Vagina (tissue), 2 donors: ENCODE results near the gene POLD1. TPM values are rescaled to one million over a fixed set of nuclear protein-coding genes. Genes with fewer than 3 reads are reported as not detected.

Experiments used
- DNase-seq, 2 donors: peaks; one replicate each; pipeline ENCODE4 v3.0.0-alpha.2; 2017; ENCODE audit errors: extremely low spot score in 2 of 2
- H3K27ac ChIP-seq: fragments of 200-600 bp; sonication (generic); one replicate; pipeline ENCODE4 v1.5.1; 2019
- H3K27me3 ChIP-seq: fragments of 200-600 bp; sonication (generic); one replicate; pipeline ENCODE4 v1.5.1; 2019
- H3K36me3 ChIP-seq, 2 donors: fragments of 200-600 bp; sonication (generic); one replicate each; pipeline ENCODE4 v1.5.1; 2017 to 2019
- H3K4me1 ChIP-seq: fragments of 200-600 bp; sonication (generic); one replicate; pipeline ENCODE4 v1.5.1; 2019
- H3K4me3 ChIP-seq, 2 donors: fragments of 200-600 bp; sonication (generic); 1 replicate in 1 of 2; 2 replicates in 1 of 2; pipeline ENCODE4 v1.5.1; 2016 to 2019
- H3K9me3 ChIP-seq: fragments of 200-600 bp; sonication (generic); one replicate; pipeline ENCODE4 v1.5.1; 2019
- CTCF ChIP-seq, 3 experiments: fragments of 450-650 bp in 2 of 3; fragments of 200-600 bp in 1 of 3; sonication (generic) in 1 of 3; IDR thresholded peaks; one replicate each; pipeline ENCODE4 v1.5.1; 2017 to 2019; ENCODE audit warnings: antibody characterized with exemption in 3 of 3, mild to moderate bottlenecking in 2 of 3, moderate library complexity in 2 of 3
- POLR2A ChIP-seq, 2 donors: fragments of 450-650 bp; IDR thresholded peaks; one replicate each; pipeline ENCODE4 v1.6.1; 2017; ENCODE audit warnings: antibody characterized with exemption in 2 of 2, mild to moderate bottlenecking in 2 of 2, moderate library complexity in 2 of 2
- POLR2AphosphoS5 ChIP-seq, 2 donors: sonication (generic); formaldehyde crosslinking; IDR thresholded peaks; one replicate each; pipeline ENCODE4 v1.9.0; 2017; ENCODE audit warnings: antibody characterized with exemption in 2 of 2, mild to moderate bottlenecking in 2 of 2, low read depth in 1 of 2; ENCODE audit not compliant: insufficient read depth in 1 of 2
- intact Hi-C: fragments of 100-400 bp; cut with DNase I; formaldehyde crosslinking; loops from one replicate; pipeline ENCODE4 v1.15.1; 2023
- total RNA-seq: library from RNA; depleted of rRNA; stranded (reverse); fragments of >200 nt; gene quantifications from one replicate; pipeline ENCODE4 v1.2.3, GENCODE V29; 2016

Gene POLD1
- total RNA-seq, 1 donor from 2014 or later, result 16.7 TPM

GRCh38 chr19:50378863-50379236, 5.3 kb upstream of the POLD1 start:
- Histone ChIP-seq H3K27me3 (no peaks in the 10 kb centered on the region), H3K27ac (no peak overlapping the region), H3K4me1 (peaks cover 28% of the 10 kb centered on the region), H3K4me3 (no peak overlapping the region), H3K9me3 (no peaks in the 10 kb centered on the region), H3K36me3 (peaks cover 0 to 49% of the 10 kb centered on the region in 2 donors)
- intact Hi-C loops, result no loop called here
- DNase-seq, result no peak
- TF ChIP-seq CTCF (IDR thresholded peaks at IDR 0.05), result no peak
- no peak for TF ChIP-seq POLR2A (IDR thresholded peaks at IDR 0.05)
- no peak for TF ChIP-seq POLR2AphosphoS5 (IDR thresholded peaks at IDR 0.05; ENCODE audit: insufficient read depth in 1 of 2, low read depth in 1 of 2)

DNA sequence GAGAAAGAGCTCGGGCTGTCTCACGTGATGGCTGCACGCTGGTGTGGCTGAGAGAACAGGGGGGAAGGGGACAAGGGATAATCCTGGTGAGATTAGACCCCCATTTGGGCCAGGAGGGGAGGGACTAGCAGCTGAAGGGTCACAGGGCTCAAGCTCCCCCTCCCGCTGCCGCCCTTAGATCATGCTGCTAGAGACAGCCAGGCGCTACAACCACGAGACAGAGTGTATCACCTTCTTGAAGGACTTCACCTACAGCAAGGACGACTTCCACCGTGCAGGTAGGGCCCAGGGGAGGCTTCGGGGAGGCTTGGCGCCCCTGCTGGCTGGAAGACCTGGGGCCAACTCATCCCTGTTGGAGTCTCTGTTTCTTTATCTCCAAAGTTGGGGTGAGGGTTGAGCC, 4.5 kb upstream of the POLD1 start:
- Histone ChIP-seq H3K36me3 (peaks cover 0 to 49% of the 10 kb centered on the region in 2 donors), H3K4me3 (no peak overlapping the region), H3K27me3 (no peaks in the 10 kb centered on the region), H3K9me3 (no peaks in the 10 kb centered on the region), H3K27ac (no peak overlapping the region), H3K4me1 (peaks cover 29% of the 10 kb centered on the region)
- TF ChIP-seq CTCF (IDR thresholded peaks at IDR 0.05), result no peak
- TF ChIP-seq POLR2A (IDR thresholded peaks at IDR 0.05), result no peak
- TF ChIP-seq POLR2AphosphoS5 (IDR thresholded peaks at IDR 0.05; ENCODE audit: insufficient read depth in 1 of 2, low read depth in 1 of 2), result no peak
- intact Hi-C loops, result no loop called here
- no peak for DNase-seq

DNA sequence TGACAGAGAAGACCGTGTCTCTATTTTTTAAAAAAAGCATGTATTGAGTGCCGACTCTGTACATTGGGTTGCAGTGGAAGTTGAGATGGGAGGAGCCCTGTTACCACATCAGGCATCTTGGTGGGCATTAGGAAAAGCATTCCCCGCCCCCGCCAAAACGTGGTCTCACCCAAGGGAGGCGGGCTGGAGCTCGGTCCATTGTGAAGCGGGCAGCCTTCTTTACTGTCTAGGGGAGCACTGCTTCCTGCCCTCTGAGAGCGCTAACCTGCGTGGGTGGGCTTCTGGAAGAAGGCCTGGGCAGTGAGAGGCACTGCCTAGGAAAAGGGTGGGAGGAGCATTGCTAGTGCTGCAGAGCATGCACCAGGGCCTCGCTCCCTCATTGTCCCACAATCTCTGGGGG, 4.0 kb upstream of the POLD1 start:
- intact Hi-C loops, result no loop called here
- peaks cover 0 to 49% of the 10 kb centered on the region in 2 donors for H3K36me3 ChIP-seq
- H3K27me3 ChIP-seq, result no peaks in the 10 kb centered on the region
- H3K27ac ChIP-seq, result no peak overlapping the region
- no peak for TF ChIP-seq POLR2A (IDR thresholded peaks at IDR 0.05)
- no peak for TF ChIP-seq POLR2AphosphoS5 (IDR thresholded peaks at IDR 0.05; ENCODE audit: insufficient read depth in 1 of 2, low read depth in 1 of 2)
- no peak for TF ChIP-seq CTCF (IDR thresholded peaks at IDR 0.05)
- no peaks in the 10 kb centered on the region for H3K9me3 ChIP-seq
- H3K4me1 ChIP-seq, result peaks cover 34% of the 10 kb centered on the region
- no peak for DNase-seq
- H3K4me3 ChIP-seq, result no peak overlapping the region

DNA sequence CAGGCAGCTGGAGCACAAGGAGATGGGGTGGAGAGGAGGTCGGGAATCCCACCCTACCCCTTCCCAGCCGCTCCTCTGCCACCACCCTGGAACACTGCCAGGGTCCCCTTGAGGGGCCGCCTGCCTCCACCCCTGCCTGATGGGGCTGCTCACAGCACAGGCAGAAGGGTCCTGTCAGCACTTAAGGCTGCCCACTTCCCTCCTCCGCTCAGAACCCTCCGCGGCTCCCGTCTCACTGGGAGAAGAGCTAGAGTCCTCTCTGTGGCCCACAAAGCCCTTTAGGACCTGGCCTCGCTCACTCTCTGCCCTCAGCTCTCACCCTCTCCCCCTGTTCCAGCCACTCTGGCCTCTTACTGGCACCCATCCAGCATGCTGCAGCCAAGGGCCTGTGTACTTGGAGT, 3.4 kb upstream of the POLD1 start:
- peaks cover 35% of the 10 kb centered on the region for H3K4me1 ChIP-seq
- DNase-seq, result no peak
- intact Hi-C loops, result no loop called here
- H3K4me3 ChIP-seq, result no peak overlapping the region
- H3K27ac ChIP-seq, result no peak overlapping the region
- TF ChIP-seq POLR2A (IDR thresholded peaks at IDR 0.05), result no peak
- TF ChIP-seq CTCF (IDR thresholded peaks at IDR 0.05), result no peak
- no peak for TF ChIP-seq POLR2AphosphoS5 (IDR thresholded peaks at IDR 0.05; ENCODE audit: insufficient read depth in 1 of 2, low read depth in 1 of 2)
- no peaks in the 10 kb centered on the region for H3K27me3 ChIP-seq
- H3K36me3 ChIP-seq, result peaks cover 0 to 49% of the 10 kb centered on the region in 2 donors
- H3K9me3 ChIP-seq, result no peaks in the 10 kb centered on the region

DNA sequence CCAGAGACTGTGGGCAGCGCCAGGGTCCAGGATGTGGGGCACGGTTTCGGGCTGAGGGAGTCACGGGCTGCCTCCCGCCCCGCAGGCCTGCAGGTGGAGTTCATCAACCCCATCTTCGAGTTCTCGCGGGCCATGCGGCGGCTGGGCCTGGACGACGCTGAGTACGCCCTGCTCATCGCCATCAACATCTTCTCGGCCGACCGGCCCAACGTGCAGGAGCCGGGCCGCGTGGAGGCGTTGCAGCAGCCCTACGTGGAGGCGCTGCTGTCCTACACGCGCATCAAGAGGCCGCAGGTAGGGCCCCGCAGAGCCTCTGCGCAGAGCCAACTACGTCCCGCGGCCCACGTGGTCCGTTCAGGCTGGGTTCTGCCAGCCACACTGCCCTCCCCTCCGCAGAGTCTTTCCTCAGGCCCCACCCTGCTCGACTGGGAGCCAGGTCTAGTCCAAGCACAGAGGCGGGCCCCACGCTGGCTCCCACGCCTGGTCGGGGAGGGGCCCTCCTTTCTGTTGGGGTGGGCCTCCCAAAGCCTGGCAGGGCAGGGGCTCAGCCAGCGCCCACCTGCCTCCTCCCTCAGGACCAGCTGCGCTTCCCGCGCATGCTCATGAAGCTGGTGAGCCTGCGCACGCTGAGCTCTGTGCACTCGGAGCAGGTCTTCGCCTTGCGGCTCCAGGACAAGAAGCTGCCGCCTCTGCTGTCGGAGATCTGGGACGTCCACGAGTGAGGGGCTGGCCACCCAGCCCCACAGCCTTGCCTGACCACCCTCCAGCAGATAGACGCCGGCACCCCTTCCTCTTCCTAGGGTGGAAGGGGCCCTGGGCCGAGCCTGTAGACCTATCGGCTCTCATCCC, 2.0 kb upstream of the POLD1 start:
- peaks cover 0 to 49% of the 10 kb centered on the region in 2 donors for H3K36me3 ChIP-seq
- no peaks in the 10 kb centered on the region for H3K27me3 ChIP-seq
- DNase-seq, result no peak
- no peak overlapping the region for H3K27ac ChIP-seq
- H3K4me3 ChIP-seq, result no peak overlapping the region
- no peaks in the 10 kb centered on the region for H3K9me3 ChIP-seq
- intact Hi-C loops, result no loop called here
- no peak for TF ChIP-seq POLR2A (IDR thresholded peaks at IDR 0.05)
- no peak for TF ChIP-seq POLR2AphosphoS5 (IDR thresholded peaks at IDR 0.05; ENCODE audit: insufficient read depth in 1 of 2, low read depth in 1 of 2)
- TF ChIP-seq CTCF (IDR thresholded peaks at IDR 0.05), result no peak
- peaks cover 25% of the 10 kb centered on the region for H3K4me1 ChIP-seq
